ELF-1 (cell line): ENCODE measurements around the gene IDNK.

Experiments
- DNase-seq: peaks from one replicate; pipeline ENCODE4 v3.0.0-alpha.2; 2016; ENCODE audit warnings: low read depth, low spot score

IDNK gene

DNA sequence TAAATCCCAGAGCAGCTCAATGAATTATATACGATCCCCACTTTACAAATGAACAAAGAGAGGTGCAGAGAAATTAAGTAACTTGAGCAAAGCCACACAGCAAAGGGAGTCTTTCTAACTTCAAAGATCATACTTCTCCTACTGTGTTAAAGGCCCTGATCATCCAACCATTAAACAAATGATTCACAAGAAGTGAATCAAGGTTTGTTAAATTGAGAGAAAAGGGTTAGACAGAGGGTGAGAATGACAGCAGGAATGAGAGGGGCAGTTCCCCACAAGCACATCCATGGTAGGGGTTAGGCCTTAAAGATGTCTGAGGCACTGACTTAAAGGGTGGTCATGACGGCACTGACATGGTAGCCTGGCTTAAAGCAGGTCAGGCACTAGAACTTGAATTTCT, 10.7 kb downstream of the IDNK start:
- DNase-seq: no peak

- DNase-seq: no peak
These were observed 13.9 kb downstream of the IDNK start for GRCh38 chr9:83636813-83637212.

GRCh38 chr9:83637389-83637788, 14.4 kb downstream of the IDNK start:
- DNase-seq: peak; percentile 9

DNA sequence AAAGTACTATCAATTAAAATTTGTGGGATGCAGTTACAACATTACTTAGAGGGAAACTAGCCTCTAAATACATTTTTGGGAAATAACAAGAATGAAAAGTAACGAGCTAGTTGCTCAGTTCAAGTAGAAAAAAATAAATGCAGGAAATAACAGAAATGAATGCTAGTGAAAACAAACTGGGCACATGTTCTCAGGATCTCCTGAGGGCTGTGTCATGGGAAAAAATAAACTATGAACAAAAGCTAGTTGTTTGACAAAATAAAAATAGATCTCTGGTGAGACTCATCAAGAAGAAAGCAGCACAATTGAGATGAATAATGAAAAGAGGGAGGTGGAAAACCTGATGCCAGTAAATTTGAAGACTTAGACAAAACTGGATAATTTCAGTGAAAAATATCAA, 16.3 kb downstream of the IDNK start:
- DNase-seq: no peak

DNA sequence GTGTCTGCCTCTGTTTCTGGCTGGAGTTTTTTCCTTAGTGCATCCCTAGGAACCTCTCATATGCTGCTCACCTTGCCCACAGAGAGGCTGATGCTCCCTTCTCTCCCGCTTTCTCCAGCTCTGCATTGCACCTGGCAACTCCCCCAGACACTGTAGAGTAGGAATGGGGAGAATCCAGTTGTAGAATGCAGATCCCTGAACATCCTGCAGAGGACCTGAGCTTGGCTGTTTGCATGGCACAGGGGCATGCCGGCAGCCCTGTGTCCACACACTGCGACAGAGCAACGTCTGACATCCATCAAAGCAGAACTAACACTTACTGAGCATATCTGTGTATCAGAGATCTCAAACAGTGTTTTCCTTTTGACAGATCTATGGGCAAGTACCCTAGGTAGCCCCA, 19.9 kb downstream of the IDNK start:
- no peak for DNase-seq

DNA sequence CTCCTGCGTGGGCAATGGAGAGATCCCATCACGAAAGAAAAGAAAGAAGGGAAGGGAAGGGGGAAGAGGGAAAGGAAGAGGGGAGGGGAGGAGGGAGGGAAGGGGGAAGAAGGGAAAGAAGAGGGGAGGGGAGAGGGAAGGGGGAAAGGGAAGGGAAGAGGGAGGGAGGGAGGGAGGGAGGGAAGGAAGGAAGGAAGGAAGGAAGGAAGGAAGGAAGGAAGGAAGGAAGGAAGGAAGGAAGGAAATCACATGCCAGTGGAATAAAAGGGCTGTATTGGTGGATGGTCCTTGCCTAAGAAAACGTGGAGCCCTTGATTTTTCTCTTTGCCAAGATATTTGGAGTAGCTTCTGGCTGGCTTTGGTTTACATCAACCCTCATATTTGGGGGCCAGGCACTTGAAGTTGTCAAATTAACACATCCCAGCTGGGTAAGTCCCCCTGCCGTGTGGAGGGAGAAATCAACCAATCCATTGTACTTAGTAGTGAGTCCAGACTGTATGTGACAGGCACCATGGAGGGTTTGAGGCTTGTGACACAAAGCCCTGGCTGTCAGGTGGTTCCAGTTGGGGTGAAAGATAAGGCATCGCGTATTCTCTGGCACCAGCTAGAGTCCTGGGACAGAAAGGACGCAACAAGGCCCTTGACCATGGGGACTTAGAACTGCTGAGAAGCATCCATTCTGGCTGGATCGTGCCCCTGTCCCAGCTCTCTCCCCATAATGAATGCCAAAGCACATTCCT, 23.7 kb downstream of the IDNK start:
- DNase-seq: no peak

DNA sequence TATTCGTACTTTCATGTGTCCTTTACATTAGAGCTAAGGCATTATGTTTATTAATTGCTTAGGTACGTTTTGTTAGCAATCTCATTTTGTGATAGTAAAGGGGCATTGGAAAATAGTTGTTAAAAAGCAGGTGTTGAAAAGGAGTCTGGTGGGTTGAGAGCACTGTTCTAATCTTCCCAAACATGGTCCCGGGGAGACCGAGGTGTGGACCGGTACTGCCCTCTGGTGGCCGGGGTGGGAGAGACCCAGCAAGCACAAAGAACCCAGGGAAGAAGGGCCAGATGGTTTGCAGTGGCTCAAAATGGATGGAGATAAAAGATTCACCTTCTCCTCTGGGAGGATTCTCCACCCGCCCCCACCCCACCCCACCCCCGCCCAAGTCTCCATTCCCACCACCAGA, 26.1 kb downstream of the IDNK start:
- peak; percentile 85 for DNase-seq

DNA sequence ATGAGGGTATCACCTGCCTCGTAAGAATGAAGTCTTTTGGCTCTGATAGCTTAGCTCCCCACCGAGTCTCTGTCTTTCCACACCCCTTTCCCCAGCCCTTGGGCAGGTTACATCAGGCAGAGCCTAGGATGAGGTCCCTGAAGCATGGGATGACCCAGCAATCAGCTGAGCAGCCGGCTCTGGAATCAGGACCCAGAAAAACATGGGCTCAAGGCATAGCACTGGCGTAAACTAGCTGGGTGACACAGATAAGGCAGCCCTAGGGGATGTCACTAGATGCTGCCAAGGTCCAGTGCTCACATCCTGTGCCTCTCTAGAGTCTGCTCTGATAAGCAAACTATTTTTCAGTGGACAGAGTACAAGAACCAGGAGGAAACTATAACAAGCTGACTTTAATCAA, 26.6 kb downstream of the IDNK start:
- DNase-seq: peak; percentile 16

DNA sequence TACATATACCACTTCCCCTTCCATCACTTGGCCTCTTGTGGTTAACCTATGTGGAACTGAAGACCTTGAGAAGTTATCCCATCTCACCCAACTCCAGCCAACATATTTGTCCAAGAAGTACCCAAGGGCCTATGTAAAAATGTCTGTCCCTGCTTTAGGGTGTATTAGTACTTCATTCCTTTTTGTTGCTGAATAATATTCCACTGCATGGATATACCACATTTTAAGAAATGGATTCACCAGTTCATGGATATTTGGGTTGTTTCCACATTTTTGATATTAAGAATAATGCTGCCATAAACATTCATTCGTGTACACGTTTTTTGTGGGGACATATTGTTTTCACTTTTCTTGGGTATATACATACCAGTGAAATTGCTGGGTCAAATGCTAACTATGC, 28.6 kb downstream of the IDNK start:
- no peak for DNase-seq

- no peak for DNase-seq
These were observed 29.5 kb downstream of the IDNK start for GRCh38 chr9:83652433-83652832.

DNA sequence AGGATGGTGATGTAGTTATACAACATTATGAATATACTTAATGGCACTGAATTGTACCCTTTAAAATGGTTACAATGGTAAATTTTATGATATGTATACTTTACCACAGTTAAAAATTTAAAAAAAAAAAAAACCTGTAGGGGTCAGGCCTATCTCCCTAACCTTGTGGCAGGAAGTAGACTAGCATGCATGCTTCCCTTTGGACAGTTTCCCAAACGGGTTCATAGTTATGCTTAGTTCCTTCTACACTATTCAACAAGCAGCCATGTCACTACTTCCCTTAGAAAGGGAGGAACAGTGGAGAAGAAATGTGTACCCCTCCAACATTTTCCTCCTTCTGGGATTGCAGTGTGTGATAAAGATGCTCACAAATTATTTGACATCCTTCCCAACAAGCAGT, 32.5 kb downstream of the IDNK start:
- DNase-seq: no peak

- DNase-seq: no peak
These were observed 33.2 kb downstream of the IDNK start for GRCh38 chr9:83656032-83656680.

GRCh38 chr9:83656952-83657351, 34.0 kb downstream of the IDNK start:
- DNase-seq: no peak

- DNase-seq: no peak
These were observed 40.0 kb downstream of the IDNK start for GRCh38 chr9:83662933-83663332.

DNA sequence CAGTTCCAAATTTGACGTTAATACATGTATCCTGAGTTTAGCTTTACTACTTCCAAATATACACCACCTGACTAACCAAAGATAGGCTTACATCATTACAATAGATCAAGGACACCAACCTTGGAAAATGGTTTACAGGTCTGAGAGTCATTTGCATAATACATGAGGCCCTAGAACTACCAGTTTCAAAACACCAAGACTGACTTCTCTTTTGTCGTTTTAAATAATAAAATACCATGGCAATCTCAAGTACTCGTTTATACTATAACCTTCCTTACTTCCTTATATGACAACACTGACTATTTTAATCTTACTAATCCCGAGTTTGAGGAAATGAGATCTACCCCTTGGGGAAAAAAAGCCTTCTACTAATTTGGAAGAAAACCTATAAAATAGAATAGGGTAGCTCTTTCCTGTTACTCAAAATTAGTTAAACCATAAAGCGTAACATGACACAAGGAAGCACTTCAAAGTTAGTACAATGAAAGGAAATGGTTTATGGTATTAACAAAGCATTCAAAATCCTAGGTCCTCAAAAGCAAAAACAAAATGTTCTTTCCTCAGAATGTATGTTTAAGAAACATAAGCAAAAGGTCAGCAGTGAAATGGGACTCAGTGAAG, 42.7 kb downstream of the IDNK start:
- DNase-seq: no peak

DNA sequence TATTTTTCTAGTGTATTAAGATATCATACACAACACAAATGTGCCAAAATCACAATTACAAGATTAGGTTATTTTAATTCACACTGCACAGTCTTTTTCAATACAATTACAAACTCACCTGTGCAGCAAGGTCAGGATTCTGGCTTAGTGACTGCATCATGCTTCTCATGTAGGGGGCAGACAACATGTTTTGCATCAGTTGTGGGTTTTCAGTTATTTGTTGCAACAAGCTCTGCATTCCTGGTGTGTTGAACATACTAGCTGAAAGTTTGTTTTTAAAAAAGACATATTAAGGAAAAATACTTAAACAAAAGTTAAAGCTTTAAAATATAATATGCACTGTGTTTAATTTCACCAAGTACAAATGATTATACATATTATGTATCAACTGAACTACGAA, 46.1 kb downstream of the IDNK start:
- DNase-seq: no peak

DNA sequence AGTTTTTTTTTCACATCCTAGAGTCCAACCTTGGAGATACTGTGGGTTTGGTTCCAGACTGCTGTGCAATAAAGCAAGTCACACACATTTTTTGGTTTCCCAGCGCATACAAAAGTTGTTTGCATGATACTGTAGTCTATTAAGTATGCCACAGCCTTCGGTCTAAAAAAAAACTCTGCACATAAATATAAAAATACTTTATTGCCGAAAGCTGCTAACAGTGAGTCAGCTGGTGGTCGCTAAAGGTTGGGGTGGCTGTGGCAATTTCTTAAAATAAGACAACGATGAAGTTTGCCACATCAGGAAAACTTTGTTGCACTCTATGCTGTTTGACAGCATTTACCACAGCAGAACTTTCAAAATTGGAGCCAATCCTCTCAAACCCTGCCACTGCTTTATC, 47.4 kb downstream of the IDNK start:
- no peak for DNase-seq

DNA sequence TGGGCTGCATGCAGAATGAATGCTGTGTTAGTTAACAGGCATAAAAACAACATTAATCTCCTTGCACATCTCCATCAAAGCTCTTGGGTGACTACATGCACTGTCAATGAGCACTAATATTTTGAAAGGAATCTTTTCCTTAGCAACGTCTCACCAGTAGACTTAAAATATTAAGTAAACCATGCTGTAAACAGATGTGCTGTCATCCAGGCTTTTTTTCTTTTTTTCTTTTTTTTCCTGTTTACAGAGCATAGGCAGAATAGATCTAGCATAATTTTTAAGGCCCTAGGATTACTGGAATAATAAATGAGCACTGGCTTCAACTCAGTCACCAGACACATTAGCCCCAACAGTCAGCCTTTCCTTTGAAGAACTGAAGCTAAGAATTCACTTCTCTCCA, 48.5 kb downstream of the IDNK start:
- DNase-seq: no peak

DNA sequence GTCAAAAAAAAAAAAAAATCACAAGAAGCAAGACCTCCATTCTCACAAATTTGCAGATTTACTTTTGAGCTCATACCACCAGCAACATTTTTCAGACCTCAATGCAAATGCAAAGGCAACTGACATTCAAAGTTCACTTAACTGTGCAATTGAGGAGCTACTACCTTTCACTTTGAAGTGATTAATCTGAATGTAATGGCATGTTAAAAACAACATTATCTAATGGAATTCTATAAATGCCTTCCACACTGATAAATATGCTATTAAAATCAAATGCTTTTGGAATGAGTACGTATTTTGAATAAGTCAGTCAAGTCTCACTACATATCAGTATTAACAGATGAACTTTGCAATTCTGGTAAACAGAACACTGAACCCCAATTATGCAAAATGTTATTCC, 52.5 kb downstream of the IDNK start:
- no peak for DNase-seq

DNA sequence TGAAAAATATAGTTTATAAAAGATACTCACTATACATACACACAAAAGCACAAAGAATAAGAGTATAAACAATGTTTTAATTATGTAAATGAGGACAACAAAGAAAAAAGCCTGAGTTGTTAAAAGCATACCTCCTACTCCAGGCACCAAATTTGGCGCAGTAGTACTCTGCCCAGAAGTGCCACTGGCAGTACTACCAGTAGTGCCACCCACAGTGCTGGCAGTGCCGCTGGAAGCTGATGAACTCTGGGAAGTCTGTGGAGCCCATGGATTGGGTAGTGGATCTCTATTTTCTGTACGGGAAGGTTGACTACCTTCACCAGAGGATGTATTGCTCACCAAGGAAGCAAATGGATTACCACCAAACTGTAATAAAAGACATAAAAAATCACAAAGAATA, 54.7 kb downstream of the IDNK start:
- no peak for DNase-seq

DNA sequence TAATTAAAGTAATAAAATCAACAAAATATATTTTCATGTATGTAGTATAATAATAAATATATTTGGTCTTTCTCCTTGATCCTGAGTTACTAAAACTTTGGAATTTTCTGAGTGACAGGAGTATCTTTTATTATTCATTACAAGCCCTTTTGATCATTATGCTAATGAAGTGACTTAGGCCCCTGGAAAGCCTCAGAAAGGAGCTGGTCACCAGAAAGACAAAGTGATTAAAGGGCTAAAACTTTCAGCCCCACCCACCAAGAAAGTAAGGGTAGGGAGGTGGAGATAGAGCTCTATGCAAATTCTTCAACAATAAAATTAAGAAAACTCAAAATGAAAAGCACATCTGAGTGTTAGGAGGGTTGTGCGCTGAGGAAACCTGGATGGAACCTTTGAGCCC, 57.3 kb downstream of the IDNK start:
- DNase-seq: no peak

GRCh38 chr9:83681490-83681889, 58.5 kb downstream of the IDNK start:
- no peak for DNase-seq

- no peak for DNase-seq
These were observed 66.0 kb downstream of the IDNK start for GRCh38 chr9:83688921-83689320.
